ENCODE results near the gene DNAAF5. TPM values are rescaled to one million over a fixed set of nuclear protein-coding genes. Genes with fewer than 3 reads are reported as not detected.

DNAAF5 gene
- total RNA-seq, 1 donor from 2014 or later = 30.7 TPM

DNA sequence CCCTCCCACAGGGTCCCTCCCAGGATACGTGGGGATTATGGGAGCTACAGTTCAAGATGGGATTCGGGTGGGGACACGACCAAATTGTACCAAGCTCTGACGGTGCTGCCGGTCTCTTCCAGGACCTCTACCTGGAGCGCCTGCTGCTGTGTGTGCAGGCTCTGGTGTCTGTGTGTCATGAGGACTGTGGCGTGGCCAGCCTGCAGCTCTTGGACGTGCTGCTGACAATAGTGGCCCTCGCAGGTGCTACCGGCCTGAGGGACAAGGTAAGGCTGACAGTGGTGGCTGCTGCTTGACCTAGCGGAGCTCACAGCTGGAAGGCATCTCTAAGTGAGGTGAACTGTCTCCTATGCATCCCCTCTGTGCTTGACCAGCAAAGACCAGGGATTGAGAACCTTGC, 35.1 kb downstream of the DNAAF5 start:
- Mint-ChIP-seq H3K36me3 (ENCODE audit: low read depth, unreplicated experiment) (peaks cover 34% of the 10 kb centered on the region), H3K27ac (ENCODE audit: unreplicated experiment) (no peak overlapping the region), H3K4me1 (ENCODE audit: unreplicated experiment) (peaks cover 16% of the 10 kb centered on the region), H3K27me3 (ENCODE audit: unreplicated experiment) (peaks cover 3% of the 10 kb centered on the region), H3K4me3 (ENCODE audit: unreplicated experiment) (no peak overlapping the region), H3K9me3 (ENCODE audit: unreplicated experiment) (no peaks in the 10 kb centered on the region)
- no peak for DNase-seq (ENCODE audit: low spot score)
- TF ChIP-seq, protein P1, sequence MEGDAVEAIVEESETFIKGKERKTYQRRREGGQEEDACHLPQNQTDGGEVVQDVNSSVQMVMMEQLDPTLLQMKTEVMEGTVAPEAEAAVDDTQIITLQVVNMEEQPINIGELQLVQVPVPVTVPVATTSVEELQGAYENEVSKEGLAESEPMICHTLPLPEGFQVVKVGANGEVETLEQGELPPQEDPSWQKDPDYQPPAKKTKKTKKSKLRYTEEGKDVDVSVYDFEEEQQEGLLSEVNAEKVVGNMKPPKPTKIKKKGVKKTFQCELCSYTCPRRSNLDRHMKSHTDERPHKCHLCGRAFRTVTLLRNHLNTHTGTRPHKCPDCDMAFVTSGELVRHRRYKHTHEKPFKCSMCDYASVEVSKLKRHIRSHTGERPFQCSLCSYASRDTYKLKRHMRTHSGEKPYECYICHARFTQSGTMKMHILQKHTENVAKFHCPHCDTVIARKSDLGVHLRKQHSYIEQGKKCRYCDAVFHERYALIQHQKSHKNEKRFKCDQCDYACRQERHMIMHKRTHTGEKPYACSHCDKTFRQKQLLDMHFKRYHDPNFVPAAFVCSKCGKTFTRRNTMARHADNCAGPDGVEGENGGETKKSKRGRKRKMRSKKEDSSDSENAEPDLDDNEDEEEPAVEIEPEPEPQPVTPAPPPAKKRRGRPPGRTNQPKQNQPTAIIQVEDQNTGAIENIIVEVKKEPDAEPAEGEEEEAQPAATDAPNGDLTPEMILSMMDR (IDR thresholded peaks at IDR 0.05; ENCODE audit: unreplicated experiment) = no peak

DNA sequence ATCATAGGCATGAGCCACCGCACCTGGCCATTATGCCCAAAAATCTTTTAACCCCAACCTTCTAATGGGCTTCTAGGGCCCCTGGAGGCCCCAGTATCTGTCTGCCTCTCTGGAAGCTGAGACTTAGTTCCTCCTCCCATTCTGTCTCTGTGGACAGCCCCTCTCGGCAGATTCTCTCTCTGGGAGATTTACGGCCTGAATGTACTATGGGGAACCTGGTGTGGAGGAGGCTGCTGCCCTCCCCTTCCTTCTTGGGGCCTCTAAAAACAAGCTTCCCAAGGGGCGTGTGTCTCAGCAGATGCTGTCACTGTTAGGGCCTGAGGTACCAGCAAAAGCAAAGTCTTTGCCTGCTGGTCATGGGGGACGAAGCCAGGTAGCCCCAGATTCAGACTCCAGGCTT, 36.4 kb downstream of the DNAAF5 start:
- no peak for DNase-seq (ENCODE audit: low spot score)
- H3K27ac Mint-ChIP-seq (ENCODE audit: unreplicated experiment) = no peak overlapping the region
- peaks cover 10% of the 10 kb centered on the region for H3K4me1 Mint-ChIP-seq (ENCODE audit: unreplicated experiment)
- H3K36me3 Mint-ChIP-seq (ENCODE audit: low read depth, unreplicated experiment) = peaks cover 38% of the 10 kb centered on the region
- H3K9me3 Mint-ChIP-seq (ENCODE audit: unreplicated experiment) = no peaks in the 10 kb centered on the region
- TF ChIP-seq, protein P1 (IDR thresholded peaks at IDR 0.05; ENCODE audit: unreplicated experiment) = no peak
- no peak overlapping the region for H3K4me3 Mint-ChIP-seq (ENCODE audit: unreplicated experiment)
- H3K27me3 Mint-ChIP-seq (ENCODE audit: unreplicated experiment) = peaks cover 7% of the 10 kb centered on the region

DNA sequence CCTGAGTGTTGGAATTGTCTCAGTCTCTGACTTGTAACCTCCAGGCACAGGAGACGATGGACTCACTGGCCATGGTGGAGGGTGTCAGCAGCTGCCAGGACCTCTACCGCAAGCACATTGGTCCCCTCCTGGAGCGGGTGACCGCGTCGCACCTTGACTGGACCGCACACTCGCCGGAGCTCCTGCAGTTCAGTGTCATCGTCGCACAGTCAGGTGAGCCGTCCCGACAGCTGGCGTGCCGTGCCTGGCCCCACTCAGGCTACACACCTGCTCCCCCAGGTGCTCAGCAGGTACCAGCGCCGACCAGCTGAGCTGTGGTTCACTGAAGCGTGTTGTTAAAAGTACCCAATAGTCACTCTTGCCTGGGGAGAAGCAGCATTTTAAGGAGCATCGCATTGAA, 37.3 kb downstream of the DNAAF5 start:
- no peak for DNase-seq (ENCODE audit: low spot score)
- TF ChIP-seq, protein P1 (IDR thresholded peaks at IDR 0.05; ENCODE audit: unreplicated experiment) = no peak
- Mint-ChIP-seq H3K4me3 (ENCODE audit: unreplicated experiment) (no peak overlapping the region), H3K36me3 (ENCODE audit: low read depth, unreplicated experiment) (peaks cover 33% of the 10 kb centered on the region), H3K9me3 (ENCODE audit: unreplicated experiment) (no peaks in the 10 kb centered on the region), H3K27ac (ENCODE audit: unreplicated experiment) (no peak overlapping the region), H3K4me1 (ENCODE audit: unreplicated experiment) (peaks cover 8% of the 10 kb centered on the region), H3K27me3 (ENCODE audit: unreplicated experiment) (peaks cover 7% of the 10 kb centered on the region)

DNA sequence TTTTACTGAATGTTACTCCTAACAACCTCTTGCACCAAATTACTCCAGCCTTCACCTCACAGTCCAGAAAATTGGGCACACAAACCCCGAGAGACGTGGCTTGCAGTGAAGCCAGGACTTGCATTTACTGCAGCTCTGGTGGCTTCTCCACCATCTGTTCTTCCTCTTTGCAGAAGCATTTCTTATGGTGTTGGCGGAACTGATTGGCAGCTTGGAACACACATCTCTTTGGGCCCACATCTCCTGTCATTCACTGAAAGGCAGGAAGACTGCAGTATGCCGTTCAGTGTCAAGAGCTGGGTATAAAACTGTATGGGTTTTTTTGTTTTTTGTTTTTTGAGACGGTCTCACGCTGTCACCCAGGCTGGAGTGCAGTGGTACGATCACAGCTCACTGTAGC, 38.9 kb downstream of the DNAAF5 start:
- H3K27me3 Mint-ChIP-seq (ENCODE audit: unreplicated experiment) = peaks cover 7% of the 10 kb centered on the region
- H3K9me3 Mint-ChIP-seq (ENCODE audit: unreplicated experiment) = no peaks in the 10 kb centered on the region
- no peak overlapping the region for H3K4me3 Mint-ChIP-seq (ENCODE audit: unreplicated experiment)
- DNase-seq (ENCODE audit: low spot score) = no peak
- TF ChIP-seq, protein P1 (IDR thresholded peaks at IDR 0.05; ENCODE audit: unreplicated experiment) = no peak
- H3K27ac Mint-ChIP-seq (ENCODE audit: unreplicated experiment) = no peak overlapping the region
- no peaks in the 10 kb centered on the region for H3K4me1 Mint-ChIP-seq (ENCODE audit: unreplicated experiment)
- H3K36me3 Mint-ChIP-seq (ENCODE audit: low read depth, unreplicated experiment) = peaks cover 24% of the 10 kb centered on the region

DNA sequence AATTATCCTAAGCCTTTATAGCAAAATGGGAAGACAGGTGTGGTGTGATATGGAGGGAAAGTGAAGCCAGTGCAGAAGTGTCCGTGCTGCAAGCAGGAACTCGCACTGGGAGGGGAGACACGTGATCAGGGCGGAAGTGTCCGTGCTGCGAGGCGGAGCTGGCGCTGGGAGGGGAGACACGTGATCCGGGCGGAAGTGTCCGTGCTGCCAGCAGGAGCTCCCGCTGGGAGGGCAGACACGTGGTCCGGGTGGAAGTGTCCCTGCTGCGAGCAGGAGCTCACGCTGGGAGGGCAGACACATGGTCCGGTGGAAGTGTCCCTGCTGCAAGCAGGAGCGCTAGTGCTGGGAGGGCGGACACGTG, 41.1 kb downstream of the DNAAF5 start:
- H3K27me3 Mint-ChIP-seq (ENCODE audit: unreplicated experiment) = peaks cover 6% of the 10 kb centered on the region
- H3K9me3 Mint-ChIP-seq (ENCODE audit: unreplicated experiment) = no peaks in the 10 kb centered on the region
- no peak for DNase-seq (ENCODE audit: low spot score)
- peak overlapping the region; percentile 71 for H3K27ac Mint-ChIP-seq (ENCODE audit: unreplicated experiment)
- H3K4me3 Mint-ChIP-seq (ENCODE audit: unreplicated experiment) = peak overlapping the region; percentile 88
- no peaks in the 10 kb centered on the region for H3K4me1 Mint-ChIP-seq (ENCODE audit: unreplicated experiment)
- TF ChIP-seq, protein P1 (IDR thresholded peaks at IDR 0.05; ENCODE audit: unreplicated experiment) = no peak
- H3K36me3 Mint-ChIP-seq (ENCODE audit: low read depth, unreplicated experiment) = peaks cover 16% of the 10 kb centered on the region

All from endothelial cell (in vitro differentiated cells).